DMS53 (cell line): ENCODE results near the gene OTOP2.

ENCODE experiments used
- DNase-seq: peaks from one replicate; lab custom pipeline; 2025; lab: John Stamatoyannopoulos, UW

Gene OTOP2

DNA sequence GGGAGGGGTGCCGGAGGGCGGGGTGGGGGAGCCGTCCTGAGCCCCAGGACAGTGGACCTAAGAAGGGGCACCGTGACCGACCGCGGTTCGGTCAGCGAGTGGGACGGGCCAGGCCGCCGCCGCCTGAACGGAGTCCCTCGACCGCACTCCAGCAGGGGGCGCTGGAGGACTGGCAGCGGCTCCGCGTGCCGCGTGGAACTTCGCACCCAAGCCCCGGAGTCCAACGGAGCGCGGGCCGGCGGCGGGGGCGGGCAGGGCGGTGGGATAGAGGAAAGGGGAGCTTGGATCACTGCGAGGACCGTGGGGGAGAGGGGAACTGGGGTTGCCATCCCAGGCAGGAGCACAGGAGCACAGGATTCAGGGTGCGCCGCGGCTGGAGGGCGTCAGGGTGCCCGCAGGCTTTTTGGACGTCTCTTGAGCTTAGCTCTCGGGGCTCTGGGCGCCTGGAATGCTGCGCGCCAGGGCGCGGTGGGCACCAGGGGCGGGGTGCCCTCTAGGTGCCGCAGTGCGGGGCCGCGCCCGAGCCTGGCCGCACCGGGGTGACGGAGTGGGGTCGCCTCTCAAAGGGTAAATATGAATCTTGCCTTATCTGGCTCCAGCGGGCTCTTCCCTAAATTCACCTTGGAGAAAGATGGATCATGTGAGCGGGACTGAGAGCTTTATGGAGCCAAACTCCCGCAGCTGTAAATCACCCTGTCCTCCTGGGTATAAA is 379 bp upstream of the OTOP2 start:
- peak; percentile 78 for DNase-seq

DNA sequence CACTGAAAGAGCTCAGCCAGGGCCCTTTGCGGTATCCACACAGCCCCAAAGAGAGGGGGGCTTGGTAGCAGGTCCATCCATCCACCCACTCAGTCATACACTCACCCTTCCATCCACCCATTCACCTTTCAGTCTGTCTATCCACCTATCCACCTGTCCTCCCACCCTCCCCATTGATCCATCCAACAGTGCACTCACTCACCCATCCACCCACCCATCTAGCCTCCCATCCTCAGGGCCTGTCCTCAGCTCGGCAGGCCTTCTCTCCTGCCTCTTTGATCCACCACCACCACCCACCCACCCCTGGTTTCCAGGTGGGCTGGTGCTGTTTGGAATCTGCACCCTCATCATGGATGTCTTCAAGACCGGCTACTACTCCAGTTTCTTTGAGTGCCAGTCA is 1.2 kb downstream of the OTOP2 start:
- no peak for DNase-seq

- DNase-seq: no peak
Observed at GRCh38 chr17:74928786-74929185, 4.7 kb downstream of the OTOP2 start.

DNA sequence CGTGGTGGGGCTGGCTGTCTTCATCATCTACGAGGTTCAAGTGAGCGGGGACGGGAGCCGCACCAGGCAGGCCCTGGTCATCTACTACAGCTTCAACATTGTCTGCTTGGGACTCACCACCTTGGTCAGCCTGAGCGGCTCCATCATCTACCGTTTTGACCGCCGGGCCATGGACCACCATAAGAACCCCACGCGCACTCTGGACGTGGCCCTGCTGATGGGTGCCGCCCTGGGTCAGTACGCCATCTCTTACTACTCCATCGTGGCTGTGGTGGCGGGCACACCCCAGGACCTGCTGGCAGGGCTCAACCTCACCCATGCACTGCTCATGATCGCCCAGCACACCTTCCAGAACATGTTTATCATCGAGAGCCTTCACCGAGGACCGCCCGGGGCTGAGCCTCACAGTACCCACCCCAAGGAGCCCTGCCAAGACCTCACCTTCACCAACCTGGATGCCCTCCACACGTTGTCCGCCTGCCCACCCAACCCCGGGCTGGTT is 6.5 kb downstream of the OTOP2 start:
- no peak for DNase-seq

DNA sequence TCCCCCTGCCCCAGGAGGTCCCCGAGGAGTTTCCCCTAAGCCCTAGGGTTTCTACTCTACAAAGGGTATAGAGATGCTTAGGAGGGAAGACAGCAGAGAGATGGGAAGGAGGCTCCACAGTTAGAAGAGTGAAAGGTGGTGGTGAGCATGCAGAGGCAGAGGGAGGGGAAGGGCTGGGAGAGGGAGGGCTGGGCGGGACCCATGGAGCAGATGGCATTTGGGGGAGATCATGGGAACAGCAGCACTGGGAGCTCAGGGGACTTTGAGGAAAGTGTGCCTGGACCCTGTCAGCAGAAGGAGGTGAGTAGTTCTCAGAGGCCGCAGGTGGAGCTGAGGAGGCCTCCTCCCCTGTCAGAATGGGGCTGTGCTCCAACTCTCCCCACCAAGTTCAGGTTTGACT is 11.0 kb downstream of the OTOP2 start:
- no peak for DNase-seq

DNA sequence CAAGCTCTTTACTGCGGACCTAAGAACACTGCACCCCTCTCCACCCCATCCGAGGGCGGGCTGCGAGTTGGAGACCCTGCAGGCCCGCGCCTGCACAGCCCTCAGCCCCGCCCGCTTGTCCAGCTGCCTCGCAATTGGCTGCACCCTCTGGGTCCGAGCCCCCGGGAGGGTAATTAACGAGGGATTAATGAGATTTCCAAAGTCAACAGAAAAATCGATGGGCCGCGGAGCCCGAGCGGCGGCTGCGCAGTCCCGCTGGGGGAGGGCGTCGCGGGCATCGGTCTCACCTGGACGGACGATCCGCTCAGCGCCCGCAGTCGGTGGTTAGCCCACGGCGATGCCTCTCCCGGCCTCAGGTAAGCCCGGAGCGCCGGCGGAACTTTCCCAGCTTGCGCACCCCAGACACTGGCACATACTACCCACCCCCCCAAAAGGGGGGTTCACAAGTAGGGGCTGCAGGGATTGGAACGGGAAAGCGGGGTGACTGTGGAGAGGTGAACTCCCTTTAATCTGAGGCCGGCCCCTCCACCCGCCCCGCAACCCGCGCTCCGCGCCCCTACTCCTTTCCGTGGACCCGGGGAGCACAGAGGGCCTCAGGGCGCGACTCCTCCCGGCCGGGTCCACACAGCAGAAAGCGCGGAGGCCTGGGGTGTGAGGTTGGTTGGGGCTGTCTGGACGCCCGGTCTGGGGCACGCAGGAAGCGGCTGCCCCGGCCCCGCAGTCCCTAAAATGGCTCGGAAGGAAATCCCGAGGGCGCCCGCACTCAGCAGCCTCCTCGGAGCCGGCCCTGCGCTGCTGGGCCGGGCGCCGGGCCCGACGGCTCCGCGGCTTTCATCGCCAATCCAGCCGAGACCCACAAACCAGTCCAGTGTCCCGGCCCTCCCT is 11.8 kb downstream of the OTOP2 start, which contains the start of gene OTOP3:
OTOP3 (plus strand) TSS at position 314 of the 885 bp plus-strand sequence; CDS start at position 338, 24 bp downstream.
- DNase-seq: peak; percentile 52

DNA sequence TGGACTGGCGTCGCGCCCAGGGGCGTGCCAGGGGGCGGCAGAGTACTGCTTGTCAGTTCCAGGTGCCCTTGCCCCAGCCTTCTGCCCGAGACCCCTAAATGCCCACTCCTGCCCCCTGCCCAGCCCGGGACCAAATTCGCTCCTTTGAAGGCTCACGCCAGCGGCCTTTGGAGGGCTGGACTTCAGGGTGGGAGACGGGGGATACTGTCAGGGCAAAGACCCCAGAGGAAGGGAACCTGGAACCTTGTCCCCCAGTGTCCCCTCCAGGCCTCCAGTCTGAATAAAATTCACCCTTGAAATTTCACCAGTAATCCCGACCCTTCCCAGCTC is 12.4 kb downstream of the OTOP2 start:
- no peak for DNase-seq

DNA sequence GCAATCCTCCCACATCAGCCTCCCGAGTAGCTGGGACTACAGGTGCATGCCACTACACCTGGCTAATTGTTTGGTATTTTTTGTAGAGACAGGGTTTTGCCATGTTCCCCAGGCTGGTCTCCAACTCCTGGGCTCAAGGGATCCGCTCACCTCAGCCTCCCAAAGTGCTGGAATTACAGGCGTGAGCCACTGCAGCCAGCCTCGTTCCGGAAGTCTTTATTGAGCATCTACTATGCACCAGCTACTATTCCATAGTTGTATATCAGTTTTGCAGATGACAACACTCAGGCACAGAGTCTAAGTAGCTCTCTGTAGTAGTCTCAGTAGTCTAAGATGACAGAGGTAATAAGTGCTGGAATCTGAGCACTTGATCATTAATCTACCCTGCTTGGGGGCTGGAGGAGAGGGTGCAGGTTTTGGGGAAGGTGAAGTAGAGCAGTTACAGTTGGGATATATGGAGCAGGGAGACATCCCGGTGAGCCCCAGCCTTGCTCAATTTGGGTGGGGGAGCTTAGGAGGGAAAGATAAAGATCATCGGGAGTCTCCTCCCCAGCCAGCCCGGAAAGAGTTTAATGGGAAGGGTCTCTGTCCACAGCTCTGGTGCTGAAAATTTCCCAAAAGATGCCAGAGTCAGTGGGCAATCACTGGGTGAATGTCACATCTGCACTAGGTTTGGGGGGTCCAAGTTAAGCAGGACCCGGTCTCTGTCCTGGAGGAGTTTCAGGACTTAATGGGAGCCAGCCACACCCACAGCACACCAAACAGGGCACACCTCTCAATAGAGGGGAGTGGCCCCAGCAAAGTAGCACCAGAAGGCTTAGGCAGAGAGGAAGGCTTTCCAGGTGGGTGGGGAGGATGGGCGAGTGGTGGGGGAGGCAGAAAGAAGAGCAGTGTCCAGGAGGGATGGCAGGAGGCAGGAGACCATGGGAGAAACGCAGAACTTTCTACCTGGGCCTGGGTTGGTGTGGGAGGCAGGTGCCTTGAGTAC is 13.3 kb downstream of the OTOP2 start:
- DNase-seq: no peak

DNA sequence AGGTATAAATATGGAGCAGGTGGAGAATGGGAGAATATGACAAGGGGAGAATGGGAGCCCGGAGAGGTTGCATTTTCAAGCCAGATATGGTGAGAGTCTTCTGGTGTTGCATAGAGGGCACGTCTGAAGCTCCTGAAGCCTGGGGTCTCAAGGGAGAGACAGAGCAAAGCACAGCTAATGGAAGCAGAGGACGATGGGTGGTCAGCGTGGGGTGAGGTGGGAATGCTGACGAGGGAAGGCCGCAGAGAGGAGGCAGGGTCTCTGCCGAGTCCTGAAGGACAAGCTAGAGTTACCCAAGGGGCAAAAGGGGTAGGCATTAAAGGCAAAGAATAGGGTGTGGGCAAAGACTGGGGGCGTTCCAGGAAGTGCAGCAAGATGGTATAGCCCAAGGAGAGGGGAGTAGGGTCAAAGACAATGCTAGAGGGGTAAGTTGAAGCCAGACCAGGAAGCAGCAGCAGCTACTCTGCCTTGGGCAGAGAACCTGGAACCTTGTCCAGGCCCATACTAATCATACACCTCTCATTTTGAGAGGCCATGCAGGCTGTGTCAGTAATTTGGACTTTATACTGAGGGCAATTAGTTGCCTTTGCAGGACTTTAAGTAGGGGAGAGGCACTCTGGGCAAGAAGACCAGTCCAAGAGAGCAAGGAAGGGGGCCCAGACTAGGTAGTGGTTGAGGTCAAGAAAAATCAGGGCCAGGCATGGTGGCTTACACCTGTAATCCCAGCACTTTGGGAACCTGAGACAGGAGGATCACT is 14.3 kb downstream of the OTOP2 start:
- no peak for DNase-seq

DNA sequence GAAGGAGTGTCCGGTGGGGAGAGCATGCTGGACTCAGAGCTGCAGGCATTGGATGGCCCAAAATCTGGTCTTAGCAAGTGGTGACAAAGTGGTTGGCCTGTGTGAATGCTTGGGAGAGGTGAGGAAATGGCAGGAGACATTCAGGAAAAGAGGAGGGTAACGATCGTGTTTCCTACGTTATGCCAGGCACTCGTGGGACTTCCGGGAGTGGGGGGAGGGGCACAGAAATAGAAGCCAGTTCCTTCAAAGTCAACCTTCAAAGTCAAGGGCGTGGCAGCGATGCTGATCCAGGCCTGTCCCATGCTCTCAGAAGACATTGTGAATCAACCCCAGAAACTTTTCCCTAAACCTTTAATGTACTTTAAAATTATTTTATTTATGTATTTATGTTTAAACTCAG is 15.5 kb downstream of the OTOP2 start:
- no peak for DNase-seq

DNA sequence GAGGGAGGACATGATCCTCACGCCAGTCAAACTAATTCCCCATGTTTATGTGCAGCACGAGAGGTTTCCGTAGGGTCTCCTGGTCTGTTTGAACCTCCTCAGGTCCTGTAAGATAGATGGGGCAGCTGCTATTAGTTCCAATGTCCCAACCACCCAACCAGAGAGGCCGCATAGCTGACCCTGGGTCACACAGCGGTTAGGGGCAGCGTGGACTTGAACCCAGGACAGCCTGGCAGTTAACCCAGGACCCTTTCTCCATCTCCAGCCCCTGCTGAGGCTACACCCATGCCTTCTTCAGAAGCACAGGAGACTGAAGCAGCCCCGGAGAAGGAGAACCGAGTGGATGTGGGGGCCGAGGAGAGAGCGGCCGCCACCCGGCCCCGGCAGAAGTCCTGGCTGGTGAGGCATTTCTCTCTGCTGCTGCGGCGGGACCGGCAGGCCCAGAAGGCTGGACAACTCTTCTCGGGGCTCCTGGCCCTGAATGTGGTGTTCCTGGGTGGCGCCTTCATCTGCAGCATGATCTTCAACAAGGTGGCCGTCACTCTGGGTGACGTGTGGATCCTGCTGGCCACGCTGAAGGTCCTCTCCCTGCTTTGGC is 17.2 kb downstream of the OTOP2 start:
- DNase-seq: no peak

DNA sequence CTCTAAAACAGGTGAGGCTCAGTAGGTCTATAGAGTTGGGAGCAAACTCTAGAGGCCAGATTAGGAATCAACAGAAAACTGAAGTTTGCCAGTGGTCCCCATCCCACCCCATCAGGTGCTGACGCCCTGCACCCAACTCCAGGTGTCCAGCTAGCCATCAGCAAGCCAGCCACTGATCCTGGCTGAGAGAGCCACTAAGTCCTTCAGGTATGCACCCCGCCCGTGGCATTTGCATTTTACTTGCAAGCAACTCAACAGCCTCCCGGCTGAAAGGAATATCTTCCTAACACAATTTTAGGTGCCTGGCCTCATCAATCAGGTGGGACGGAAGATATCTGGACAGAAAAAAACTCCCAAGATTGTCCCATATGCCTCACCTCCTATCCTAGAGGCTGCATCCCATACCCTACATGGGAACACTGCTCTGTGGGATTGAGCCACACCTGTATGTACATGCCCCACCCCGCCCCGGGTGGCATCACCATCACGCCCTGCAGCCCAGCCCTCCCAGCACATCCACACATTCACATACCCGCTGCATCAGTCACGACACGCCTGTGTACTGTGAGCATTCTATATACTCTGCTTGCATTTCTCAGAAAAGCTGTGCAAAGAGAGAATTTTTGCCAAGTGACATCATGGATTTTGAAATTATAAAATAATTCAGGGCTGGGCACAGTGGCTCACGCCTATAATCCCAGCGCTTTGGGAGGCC is 19.9 kb downstream of the OTOP2 start:
- DNase-seq: no peak

- DNase-seq: no peak
Observed at GRCh38 chr17:74945543-74945942, 21.5 kb downstream of the OTOP2 start.

DNA sequence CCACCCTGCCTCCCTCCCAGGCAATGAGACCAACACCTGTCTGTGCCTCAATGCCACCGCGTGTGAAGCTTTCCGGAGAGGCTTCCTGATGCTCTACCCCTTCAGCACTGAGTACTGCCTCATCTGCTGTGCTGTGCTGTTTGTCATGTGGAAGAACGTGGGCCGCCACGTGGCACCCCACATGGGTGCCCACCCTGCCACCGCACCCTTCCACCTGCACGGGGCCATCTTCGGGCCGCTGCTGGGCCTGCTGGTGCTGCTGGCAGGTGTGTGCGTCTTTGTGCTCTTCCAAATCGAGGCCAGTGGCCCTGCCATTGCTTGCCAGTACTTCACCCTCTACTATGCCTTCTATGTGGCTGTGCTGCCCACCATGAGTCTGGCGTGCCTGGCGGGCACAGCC is 22.6 kb downstream of the OTOP2 start:
- no peak for DNase-seq

DNA sequence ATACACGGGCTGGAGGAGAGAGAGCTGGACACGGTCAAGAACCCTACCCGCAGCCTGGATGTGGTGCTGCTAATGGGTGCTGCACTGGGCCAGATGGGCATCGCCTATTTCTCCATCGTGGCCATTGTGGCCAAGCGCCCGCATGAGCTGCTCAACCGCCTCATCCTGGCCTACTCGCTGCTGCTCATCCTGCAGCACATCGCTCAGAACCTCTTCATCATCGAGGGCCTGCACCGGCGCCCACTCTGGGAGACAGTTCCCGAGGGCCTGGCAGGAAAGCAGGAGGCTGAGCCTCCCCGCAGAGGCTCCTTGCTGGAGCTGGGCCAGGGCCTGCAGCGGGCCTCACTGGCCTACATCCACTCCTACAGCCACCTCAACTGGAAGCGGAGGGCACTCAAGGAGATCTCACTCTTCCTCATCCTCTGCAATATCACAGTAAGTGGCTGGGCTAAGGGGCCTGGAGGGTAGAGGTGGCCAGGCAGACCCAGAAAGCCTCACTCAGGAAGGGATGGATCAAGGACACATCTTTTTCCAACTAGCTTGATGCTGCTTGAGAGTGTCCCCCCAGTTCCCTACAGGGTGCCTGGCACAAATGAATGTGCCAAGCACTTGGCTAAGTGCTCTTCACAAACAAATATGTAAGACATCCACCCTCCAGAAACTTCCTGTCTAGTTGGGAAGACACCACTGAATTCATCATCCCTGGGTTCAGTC is 23.1 kb downstream of the OTOP2 start:
- DNase-seq: no peak

GRCh38 chr17:74949455-74950115 is 25.5 kb downstream of the OTOP2 start:
- DNase-seq: peak; percentile 87

DNA sequence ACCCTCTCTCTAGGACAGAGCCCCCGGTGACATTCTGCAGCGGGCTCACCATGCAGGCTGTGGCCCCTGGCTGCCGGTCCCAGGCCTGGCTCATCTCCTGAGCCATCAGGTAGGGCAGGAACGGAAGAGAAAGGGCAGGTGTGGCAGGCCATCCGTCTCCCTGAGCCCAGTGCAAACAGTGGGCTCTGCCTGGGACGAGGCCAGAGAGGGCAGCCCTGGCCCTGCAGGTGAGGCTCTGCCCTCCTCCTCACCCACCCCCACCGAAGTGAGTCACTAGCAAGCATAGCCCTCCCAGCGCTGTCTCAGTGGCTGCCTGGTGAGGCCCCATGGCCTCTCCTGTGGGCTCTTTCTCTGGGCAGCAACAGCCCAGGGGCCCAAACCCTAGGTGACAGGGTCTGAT is 26.1 kb downstream of the OTOP2 start:
- DNase-seq: peak; percentile 98

GRCh38 chr17:74951065-74951464 is 27.0 kb downstream of the OTOP2 start:
- no peak for DNase-seq
